ENCODE data around the gene GDPGP1. TPM values are rescaled to one million over a fixed set of nuclear protein-coding genes. Genes with fewer than 3 reads are reported as not detected.
A peak's percentile ranks its signal among the peaks of the same experiment; 100 is the strongest.

The GDPGP1 gene
- total and polyA plus RNA-seq, 9 of the 15 experiments (the other 6 are each of a cell fraction or from before 2014, with no cell fraction given): 0.78 to 6.1 (median 2.8) TPM

DNA sequence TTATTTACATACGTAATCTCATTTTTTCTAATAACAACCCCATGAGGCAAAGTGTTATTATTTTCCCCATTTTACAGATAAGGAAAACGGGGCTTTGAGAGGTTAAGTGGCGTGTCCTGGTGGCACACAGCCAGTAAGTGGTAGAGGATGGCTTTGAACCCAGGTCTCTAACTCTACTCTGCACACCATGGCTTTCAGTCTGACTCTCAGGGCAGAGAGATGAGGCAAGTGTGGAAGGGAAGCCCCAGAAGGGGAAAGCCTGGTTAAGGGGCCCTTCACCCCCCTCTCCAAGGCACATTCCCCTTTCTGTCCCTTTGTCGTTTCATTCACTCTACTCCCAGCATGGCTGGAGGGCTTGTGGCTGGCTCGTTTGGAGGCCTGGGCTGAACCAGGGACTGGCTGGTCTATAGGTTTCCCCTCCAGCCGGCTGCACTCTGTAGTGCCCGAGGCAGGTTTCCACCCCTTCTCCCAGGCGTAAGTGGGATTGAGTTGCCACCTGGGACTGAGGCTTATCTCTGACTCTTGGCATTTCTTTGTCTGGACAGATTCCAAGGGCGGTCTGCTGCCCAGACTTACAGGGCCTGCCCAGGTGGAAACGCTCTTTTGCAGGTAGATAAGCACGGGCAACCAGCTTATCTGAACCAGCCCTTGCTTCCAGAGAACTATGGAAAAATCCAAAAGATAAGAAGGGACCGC is 20.7 kb upstream of the GDPGP1 start (continued):
- no peak for TF ChIP-seq LARP7 (IDR thresholded peaks at IDR 0.05)
- TF ChIP-seq, protein P1, sequence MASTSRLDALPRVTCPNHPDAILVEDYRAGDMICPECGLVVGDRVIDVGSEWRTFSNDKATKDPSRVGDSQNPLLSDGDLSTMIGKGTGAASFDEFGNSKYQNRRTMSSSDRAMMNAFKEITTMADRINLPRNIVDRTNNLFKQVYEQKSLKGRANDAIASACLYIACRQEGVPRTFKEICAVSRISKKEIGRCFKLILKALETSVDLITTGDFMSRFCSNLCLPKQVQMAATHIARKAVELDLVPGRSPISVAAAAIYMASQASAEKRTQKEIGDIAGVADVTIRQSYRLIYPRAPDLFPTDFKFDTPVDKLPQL (IDR thresholded peaks at IDR 0.05; ENCODE audit: extremely low read depth, insufficient read length): no peak
- no peak for TF ChIP-seq KDM4B (IDR thresholded peaks at IDR 0.05; ENCODE audit: borderline replicate concordance in 2 of 2, low read depth in 1 of 2)
- TF ChIP-seq CBFA2T2 (conservative IDR thresholded peaks at IDR 0.05): peak; percentile 74
- TF ChIP-seq RUNX1 (IDR thresholded peaks at IDR 0.05; ENCODE audit: low read depth): no peak
- TF ChIP-seq MTA1 (IDR thresholded peaks at IDR 0.05; ENCODE audit: borderline replicate concordance): 0 out of 2 replicates have a peak, but pooled peaks have one; percentile 40
- TF ChIP-seq FOXM1 (IDR thresholded peaks at IDR 0.05; ENCODE audit: low read depth): no peak
- TF ChIP-seq FOXM1 (CRISPR knock-in tag; IDR thresholded peaks at IDR 0.05; ENCODE audit: low read depth): no peak
- TF ChIP-seq, protein P2, sequence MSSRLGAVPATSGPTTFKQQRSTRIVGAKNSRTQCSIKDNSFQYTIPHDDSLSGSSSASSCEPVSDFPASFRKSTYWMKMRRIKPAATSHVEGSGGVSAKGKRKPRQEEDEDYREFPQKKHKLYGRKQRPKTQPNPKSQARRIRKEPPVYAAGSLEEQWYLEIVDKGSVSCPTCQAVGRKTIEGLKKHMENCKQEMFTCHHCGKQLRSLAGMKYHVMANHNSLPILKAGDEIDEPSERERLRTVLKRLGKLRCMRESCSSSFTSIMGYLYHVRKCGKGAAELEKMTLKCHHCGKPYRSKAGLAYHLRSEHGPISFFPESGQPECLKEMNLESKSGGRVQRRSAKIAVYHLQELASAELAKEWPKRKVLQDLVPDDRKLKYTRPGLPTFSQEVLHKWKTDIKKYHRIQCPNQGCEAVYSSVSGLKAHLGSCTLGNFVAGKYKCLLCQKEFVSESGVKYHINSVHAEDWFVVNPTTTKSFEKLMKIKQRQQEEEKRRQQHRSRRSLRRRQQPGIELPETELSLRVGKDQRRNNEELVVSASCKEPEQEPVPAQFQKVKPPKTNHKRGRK (tag; IDR thresholded peaks at IDR 0.05): no peak
- no peak for TF ChIP-seq TFAM (CRISPR knock-in tag; conservative IDR thresholded peaks at IDR 0.05)
- TF ChIP-seq CREM (IDR thresholded peaks at IDR 0.05; ENCODE audit: low read depth): no peak
- peak; percentile 53; the same call in 1 of the 2 replicates for TF ChIP-seq SMARCE1 (IDR thresholded peaks at IDR 0.05)
- TF ChIP-seq POLR2AphosphoS2 (IDR thresholded peaks at IDR 0.05; ENCODE audit: low read length): no peak
- TF ChIP-seq, protein P3, sequence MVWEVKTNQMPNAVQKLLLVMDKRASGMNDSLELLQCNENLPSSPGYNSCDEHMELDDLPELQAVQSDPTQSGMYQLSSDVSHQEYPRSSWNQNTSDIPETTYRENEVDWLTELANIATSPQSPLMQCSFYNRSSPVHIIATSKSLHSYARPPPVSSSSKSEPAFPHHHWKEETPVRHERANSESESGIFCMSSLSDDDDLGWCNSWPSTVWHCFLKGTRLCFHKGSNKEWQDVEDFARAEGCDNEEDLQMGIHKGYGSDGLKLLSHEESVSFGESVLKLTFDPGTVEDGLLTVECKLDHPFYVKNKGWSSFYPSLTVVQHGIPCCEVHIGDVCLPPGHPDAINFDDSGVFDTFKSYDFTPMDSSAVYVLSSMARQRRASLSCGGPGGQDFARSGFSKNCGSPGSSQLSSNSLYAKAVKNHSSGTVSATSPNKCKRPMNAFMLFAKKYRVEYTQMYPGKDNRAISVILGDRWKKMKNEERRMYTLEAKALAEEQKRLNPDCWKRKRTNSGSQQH (CRISPR knock-in tag; IDR thresholded peaks at IDR 0.05): no peak
- peak; percentile 64 for TF ChIP-seq NFIC (IDR thresholded peaks at IDR 0.05)
- no peak for TF ChIP-seq SMARCB1 (IDR thresholded peaks at IDR 0.05; ENCODE audit: insufficient read length, low read depth)
- no peak for TF ChIP-seq RFX7 (CRISPR knock-in tag; IDR thresholded peaks at IDR 0.05)
- TF ChIP-seq CBFB (CRISPR knock-in tag; IDR thresholded peaks at IDR 0.05): no peak
- peak; percentile 79; the same call in 1 of the 2 replicates for TF ChIP-seq CTBP1 (IDR thresholded peaks at IDR 0.05; ENCODE audit: borderline replicate concordance)
- TF ChIP-seq MYNN (IDR thresholded peaks at IDR 0.05): 0 out of 2 replicates have a peak, but pooled peaks have one; percentile 43
- no peak for TF ChIP-seq MYNN (CRISPR knock-in tag; IDR thresholded peaks at IDR 0.05)

Data from K562 (cell line).